Measurements from ENCODE around the gene KRT79. TPM values are rescaled to one million over a fixed set of nuclear protein-coding genes. Genes with fewer than 3 reads are reported as not detected.
"Not testable (repeated sequence)": the region's sequence is repeated elsewhere in the genome, so short reads cannot be mapped to it uniquely, and the experiment has no call there.

The KRT79 gene
- total RNA-seq, 1 donor from 2014 or later = not detected

DNA sequence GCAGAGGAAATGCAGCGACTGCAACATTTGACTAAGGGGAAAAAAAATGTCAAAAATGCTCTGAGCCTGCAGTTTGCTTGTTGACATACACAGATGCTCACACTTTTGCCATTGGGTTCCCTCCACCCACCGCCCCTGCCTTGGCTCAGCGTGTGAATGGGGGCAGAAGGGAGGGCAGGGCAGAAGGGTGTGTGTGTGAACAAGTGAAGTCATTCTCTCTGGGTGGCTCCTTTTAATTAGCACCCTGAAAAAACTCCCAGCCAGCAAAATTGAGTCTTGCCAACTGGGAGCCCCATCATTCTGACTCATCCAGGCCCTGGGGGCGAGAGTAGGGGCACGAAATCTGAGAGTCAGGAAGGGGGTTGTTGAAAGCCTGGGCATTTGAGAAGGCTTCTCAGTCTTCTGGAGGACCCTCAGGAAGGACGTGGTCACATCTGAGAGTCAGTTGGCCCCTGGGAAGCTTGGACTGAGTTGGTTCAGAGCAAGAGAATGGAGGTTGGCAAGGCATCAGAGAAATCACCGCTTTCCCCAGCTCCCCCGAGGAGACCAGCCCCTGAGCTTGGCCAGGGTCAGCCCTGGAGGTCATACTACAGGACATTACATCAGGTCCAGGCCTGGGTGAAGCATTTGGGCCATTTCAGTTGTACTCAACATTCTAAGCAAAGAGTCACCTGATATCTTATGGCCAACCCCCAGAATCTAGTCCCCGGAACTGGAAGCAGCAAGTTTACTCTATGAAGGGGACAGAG, 37.4 kb upstream of the KRT79 start:
- intact Hi-C loops (cut with micrococcal nuclease) = no loop called here
- Mint-ChIP-seq H3K27me3 (ENCODE audit: low read depth) (peaks cover 7% of the 10 kb centered on the region), H3K4me1 (ENCODE audit: low read depth) (peaks cover 18% of the 10 kb centered on the region), H3K27ac (no peak overlapping the region), H3K36me3 (ENCODE audit: low read depth) (no peaks in the 10 kb centered on the region), H3K4me3 (ENCODE audit: low read depth) (no peak overlapping the region), H3K9me3 (no peaks in the 10 kb centered on the region)
- DNase-seq (ENCODE audit: low spot score) = no peak

- no peak overlapping the region for H3K27ac Mint-ChIP-seq
- H3K36me3 Mint-ChIP-seq (ENCODE audit: low read depth) = no peaks in the 10 kb centered on the region
- no peak overlapping the region for H3K4me3 Mint-ChIP-seq (ENCODE audit: low read depth)
- peak; percentile 66 for DNase-seq (ENCODE audit: low spot score)
- peaks cover 18% of the 10 kb centered on the region for H3K4me1 Mint-ChIP-seq (ENCODE audit: low read depth)
- intact Hi-C loops (cut with micrococcal nuclease) = loop anchor here (1.0 kb wide), 1 partner anchor 287 kb away; no protein-coding TSS in a partner anchor
- peaks cover 7% of the 10 kb centered on the region for H3K27me3 Mint-ChIP-seq (ENCODE audit: low read depth)
- no peaks in the 10 kb centered on the region for H3K9me3 Mint-ChIP-seq
These were observed 36.5 kb upstream of the KRT79 start for GRCh38 chr12:52870361-52871290.

DNA sequence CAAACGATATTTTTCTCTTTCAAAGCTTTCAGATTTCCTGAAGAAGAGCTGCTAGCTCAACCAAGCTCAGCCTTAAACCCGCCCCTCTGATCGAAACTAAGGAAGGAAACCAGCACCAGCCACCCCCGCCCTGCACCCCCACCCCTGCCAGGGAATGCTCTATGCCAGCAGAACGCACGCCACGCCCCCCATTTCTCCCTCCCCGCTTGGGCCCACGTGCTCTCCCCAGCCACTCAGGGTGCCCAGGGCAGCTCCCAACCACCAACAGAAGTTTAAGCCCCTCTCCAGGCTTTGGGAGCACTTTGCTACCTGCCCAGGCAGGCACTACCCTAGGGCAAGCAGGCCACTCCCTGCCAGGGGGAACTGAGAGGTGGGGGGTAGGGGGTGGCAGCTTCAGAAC, 33.5 kb upstream of the KRT79 start:
- Mint-ChIP-seq H3K4me3 (ENCODE audit: low read depth) (no peak overlapping the region), H3K27ac (no peak overlapping the region), H3K36me3 (ENCODE audit: low read depth) (no peaks in the 10 kb centered on the region), H3K4me1 (ENCODE audit: low read depth) (peaks cover 6% of the 10 kb centered on the region), H3K27me3 (ENCODE audit: low read depth) (no peaks in the 10 kb centered on the region), H3K9me3 (no peaks in the 10 kb centered on the region)
- intact Hi-C loops (cut with micrococcal nuclease) = no loop called here
- no peak for DNase-seq (ENCODE audit: low spot score)

DNA sequence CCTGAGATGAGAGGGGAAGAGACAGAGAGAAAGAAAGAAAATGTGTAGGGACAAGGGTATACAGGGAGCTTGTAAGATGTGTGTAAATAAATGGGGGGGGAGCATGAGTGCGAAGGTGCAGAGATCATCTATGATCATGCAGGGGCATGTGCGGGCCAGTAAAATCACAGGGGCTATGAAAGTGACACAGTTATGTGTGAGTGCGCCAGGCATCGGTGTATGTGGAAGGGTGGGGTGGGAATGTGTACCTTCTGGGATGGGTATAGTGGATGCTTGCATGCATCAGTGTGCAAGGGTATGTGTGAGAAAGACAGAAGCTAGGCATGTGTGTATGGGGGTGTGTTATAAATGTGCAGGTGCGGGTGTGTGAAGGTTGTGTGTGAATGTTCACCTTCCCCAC, 33.0 kb upstream of the KRT79 start:
- intact Hi-C loops (cut with micrococcal nuclease) = no loop called here
- H3K27me3 Mint-ChIP-seq (ENCODE audit: low read depth) = no peaks in the 10 kb centered on the region
- peaks cover 6% of the 10 kb centered on the region for H3K4me1 Mint-ChIP-seq (ENCODE audit: low read depth)
- H3K27ac Mint-ChIP-seq = no peak overlapping the region
- H3K4me3 Mint-ChIP-seq (ENCODE audit: low read depth) = no peak overlapping the region
- no peaks in the 10 kb centered on the region for H3K36me3 Mint-ChIP-seq (ENCODE audit: low read depth)
- no peak for DNase-seq (ENCODE audit: low spot score)
- no peaks in the 10 kb centered on the region for H3K9me3 Mint-ChIP-seq

DNA sequence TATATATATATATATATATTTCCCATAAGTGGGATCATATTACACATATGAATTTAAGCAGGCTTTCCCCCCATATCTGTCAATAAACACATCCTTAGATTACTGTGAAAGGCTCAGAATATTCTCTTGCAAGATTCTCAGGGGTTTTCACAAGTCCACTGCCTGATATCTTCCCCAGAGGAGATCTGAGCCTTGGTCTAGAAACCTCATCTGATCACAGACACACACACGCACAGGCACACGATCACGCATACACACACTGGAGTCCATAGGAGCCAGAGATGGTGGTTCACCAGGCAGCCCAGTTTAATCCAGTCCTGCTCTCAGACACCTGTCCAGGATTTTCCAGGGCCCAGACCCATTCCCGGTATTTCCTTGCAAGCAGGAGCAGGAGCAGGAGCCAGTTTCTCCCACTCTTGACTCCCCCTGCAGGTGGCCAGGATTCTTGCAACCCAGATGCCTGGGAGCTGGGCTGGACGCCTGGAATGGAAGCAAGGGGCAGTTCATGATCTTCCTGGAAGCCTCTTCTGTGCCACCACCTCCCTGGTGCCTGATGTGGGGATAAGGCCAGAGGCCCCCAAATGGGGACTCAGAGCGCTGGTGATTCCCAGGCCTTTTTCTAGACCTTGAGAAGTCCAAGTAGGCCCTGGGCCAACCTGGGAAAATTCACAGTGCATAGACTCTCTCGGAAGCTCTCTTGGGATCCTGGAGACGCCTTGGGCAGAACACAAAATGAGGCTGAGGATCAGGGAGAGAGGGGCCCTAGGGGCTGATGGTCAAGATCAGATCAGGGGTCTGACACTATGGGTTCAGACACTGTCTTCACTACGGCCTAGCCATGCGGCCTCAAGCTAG, 31.2 kb upstream of the KRT79 start:
- intact Hi-C loops (cut with micrococcal nuclease) = no loop called here
- H3K9me3 Mint-ChIP-seq = no peaks in the 10 kb centered on the region
- no peaks in the 10 kb centered on the region for H3K36me3 Mint-ChIP-seq (ENCODE audit: low read depth)
- no peak for DNase-seq (ENCODE audit: low spot score)
- peaks cover 4% of the 10 kb centered on the region for H3K4me1 Mint-ChIP-seq (ENCODE audit: low read depth)
- H3K27me3 Mint-ChIP-seq (ENCODE audit: low read depth) = no peaks in the 10 kb centered on the region
- H3K4me3 Mint-ChIP-seq (ENCODE audit: low read depth) = no peak overlapping the region
- H3K27ac Mint-ChIP-seq = no peak overlapping the region

DNA sequence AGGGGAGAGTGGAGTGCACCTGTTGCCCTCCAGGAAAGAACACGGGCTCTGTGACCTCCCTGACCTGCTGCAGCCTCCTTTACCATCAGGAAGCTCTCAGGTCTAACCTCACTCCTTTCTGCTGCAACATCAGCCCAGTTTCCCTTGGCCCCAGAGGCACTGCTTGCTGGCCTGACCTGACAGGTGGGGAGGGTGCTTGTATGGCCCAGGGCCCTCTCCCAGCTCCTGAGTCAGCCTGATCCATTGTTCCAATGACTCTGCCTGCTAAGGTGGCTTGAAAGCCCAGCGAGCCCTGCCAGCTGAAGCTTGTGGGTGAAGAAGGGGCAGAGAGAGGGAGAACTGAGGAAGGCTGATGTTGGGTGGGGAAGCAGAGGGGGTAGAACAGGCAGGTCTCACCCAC, 27.9 kb upstream of the KRT79 start:
- Mint-ChIP-seq H3K9me3 (no peaks in the 10 kb centered on the region), H3K27me3 (ENCODE audit: low read depth) (no peaks in the 10 kb centered on the region), H3K27ac (no peak overlapping the region), H3K4me1 (ENCODE audit: low read depth) (peaks cover 1% of the 10 kb centered on the region), H3K4me3 (ENCODE audit: low read depth) (no peak overlapping the region), H3K36me3 (ENCODE audit: low read depth) (no peaks in the 10 kb centered on the region)
- intact Hi-C loops (cut with micrococcal nuclease) = no loop called here
- DNase-seq (ENCODE audit: low spot score) = no peak

GRCh38 chr12:52861511-52861910, 27.4 kb upstream of the KRT79 start:
- Mint-ChIP-seq H3K4me3 (ENCODE audit: low read depth) (no peak overlapping the region), H3K27me3 (ENCODE audit: low read depth) (no peaks in the 10 kb centered on the region), H3K36me3 (ENCODE audit: low read depth) (no peaks in the 10 kb centered on the region), H3K27ac (no peak overlapping the region), H3K4me1 (ENCODE audit: low read depth) (no peaks in the 10 kb centered on the region), H3K9me3 (no peaks in the 10 kb centered on the region)
- intact Hi-C loops (cut with micrococcal nuclease) = no loop called here
- no peak for DNase-seq (ENCODE audit: low spot score)

DNA sequence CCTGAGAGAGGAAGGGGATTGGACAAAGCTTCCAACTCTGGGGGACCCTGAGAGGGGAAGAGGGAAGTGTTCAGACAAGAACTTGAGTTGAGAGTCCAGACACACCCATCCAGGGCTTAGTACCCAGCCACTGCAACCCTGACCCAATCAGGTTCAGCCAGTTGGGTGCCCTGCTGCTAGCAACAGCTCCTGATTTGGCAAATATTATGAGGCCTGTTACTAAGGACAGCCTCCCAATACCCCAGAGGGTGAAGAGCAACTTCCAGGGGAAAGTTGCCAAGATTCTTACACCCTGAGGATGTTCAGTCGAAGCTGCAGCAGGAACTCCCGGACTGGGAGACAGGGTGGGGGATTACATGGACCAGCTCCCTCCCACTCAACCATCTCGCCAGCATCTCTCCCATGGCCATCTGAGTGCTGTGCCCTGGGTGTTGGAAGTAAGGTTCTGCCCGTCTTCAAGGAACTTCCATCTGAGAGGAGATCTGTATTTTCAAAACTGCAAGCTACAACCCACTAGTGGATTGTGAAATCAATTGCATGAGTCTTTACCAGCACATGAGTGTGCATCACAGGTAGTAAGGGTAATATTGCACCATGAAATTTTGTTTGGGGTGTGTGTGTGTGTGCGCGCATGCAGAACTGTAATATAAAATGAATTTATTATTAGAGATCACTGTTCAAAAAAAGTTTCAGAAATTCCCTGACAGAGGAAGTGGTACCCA, 26.2 kb upstream of the KRT79 start:
- intact Hi-C loops (cut with micrococcal nuclease) = no loop called here
- Mint-ChIP-seq H3K9me3 (no peaks in the 10 kb centered on the region), H3K27me3 (ENCODE audit: low read depth) (peaks cover 2% of the 10 kb centered on the region)

DNA sequence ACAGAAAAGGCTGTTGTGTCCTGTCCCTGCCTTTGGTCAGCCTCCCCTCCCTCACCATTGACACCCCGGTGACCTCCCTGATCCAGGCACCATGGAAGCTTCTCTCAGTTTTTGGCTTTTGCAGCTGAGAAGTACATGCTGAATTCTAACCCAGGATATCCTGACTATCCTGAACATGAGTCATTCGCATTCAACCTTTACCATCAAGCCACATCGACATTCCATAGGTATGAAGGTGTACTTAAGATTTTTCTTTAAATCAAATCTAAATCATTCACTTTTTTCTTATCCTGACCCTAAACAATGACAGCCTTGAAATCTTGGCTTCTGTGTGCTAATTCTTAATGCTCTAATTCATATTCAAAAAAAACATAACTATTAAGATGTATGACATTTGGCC, 23.4 kb upstream of the KRT79 start:
- H3K9me3 Mint-ChIP-seq = no peaks in the 10 kb centered on the region
- no peaks in the 10 kb centered on the region for H3K4me1 Mint-ChIP-seq (ENCODE audit: low read depth)
- DNase-seq (ENCODE audit: low spot score) = no peak
- H3K27ac Mint-ChIP-seq = no peak overlapping the region
- peaks cover 15% of the 10 kb centered on the region for H3K27me3 Mint-ChIP-seq (ENCODE audit: low read depth)
- intact Hi-C loops (cut with micrococcal nuclease) = no loop called here
- no peaks in the 10 kb centered on the region for H3K36me3 Mint-ChIP-seq (ENCODE audit: low read depth)
- no peak overlapping the region for H3K4me3 Mint-ChIP-seq (ENCODE audit: low read depth)

More for the DNA sequence above, 26.2 kb upstream of the KRT79 start:
- Mint-ChIP-seq H3K4me3 (ENCODE audit: low read depth) (no peak overlapping the region), H3K4me1 (ENCODE audit: low read depth) (no peaks in the 10 kb centered on the region), H3K27ac (no peak overlapping the region), H3K36me3 (ENCODE audit: low read depth) (no peaks in the 10 kb centered on the region)
- DNase-seq (ENCODE audit: low spot score) = no peak

DNA sequence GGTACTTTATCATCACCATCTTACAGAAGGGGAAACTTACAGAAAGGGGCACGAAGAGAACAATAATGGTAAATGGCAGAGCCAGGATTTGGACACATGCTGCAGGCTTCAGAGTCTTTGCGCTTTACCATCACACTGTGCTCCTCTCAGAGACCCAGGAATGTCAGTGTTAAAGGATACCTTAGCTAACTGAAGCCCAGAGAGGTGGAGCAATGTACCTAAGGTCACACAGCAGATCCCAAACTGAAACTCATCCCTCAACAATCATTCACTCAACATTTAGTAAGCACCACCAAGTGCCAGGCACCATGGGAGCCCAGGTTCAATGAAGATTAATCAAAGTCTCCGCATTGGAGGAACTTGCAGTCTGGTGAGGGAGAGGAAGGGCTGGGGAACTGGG, 22.7 kb upstream of the KRT79 start:
- intact Hi-C loops (cut with micrococcal nuclease) = no loop called here
- Mint-ChIP-seq H3K27me3 (ENCODE audit: low read depth) (peaks cover 19% of the 10 kb centered on the region), H3K36me3 (ENCODE audit: low read depth) (no peaks in the 10 kb centered on the region), H3K27ac (no peak overlapping the region), H3K4me3 (ENCODE audit: low read depth) (no peak overlapping the region), H3K4me1 (ENCODE audit: low read depth) (no peaks in the 10 kb centered on the region), H3K9me3 (no peaks in the 10 kb centered on the region)
- no peak for DNase-seq (ENCODE audit: low spot score)

DNA sequence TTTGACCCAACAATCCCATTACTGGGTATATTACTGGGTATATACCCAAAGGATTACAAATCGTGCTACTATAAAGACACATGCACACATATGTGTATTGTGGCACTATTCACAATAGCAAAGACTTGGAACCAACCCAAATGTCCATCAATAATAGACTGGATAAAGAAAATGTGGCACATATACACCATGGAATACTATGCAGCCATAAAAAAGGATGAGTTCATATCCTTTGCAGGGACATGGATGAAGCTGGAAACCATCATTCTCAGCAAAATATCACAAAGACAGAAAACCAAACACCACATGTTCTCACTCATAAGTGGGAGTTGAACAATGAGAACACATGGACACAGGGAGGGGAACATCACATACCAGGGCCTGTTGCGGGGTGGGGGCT, 22.0 kb upstream of the KRT79 start:
- H3K4me1 Mint-ChIP-seq (ENCODE audit: low read depth); H3K36me3 Mint-ChIP-seq (ENCODE audit: low read depth); H3K9me3 Mint-ChIP-seq; intact Hi-C loops (cut with micrococcal nuclease); H3K4me3 Mint-ChIP-seq (ENCODE audit: low read depth); H3K27ac Mint-ChIP-seq; DNase-seq (ENCODE audit: low spot score): not testable (repeated sequence)
- peaks cover 23% of the 10 kb centered on the region for H3K27me3 Mint-ChIP-seq (ENCODE audit: low read depth)

DNA sequence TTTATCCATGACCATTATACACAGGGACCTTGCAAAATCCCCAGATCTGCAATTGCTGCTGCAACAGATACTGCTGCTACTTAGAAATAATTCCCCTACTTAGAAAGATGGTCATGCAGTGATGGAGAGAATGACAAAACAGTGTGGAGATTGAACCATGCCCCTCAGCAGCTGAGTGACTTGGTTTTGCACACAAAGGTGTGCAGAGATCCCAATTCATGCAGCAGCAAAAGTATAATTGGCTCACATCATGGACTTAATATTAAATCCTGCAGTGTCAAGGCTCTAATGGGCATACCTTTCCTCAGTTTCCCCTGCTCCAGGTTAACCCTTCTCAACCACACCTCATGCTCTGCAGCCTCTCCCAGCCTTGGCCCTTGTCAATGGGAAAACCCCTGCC, 17.7 kb upstream of the KRT79 start:
- no peaks in the 10 kb centered on the region for H3K9me3 Mint-ChIP-seq
- DNase-seq (ENCODE audit: low spot score) = no peak
- intact Hi-C loops (cut with micrococcal nuclease) = no loop called here
- H3K36me3 Mint-ChIP-seq (ENCODE audit: low read depth) = no peaks in the 10 kb centered on the region
- H3K27ac Mint-ChIP-seq = no peak overlapping the region
- no peaks in the 10 kb centered on the region for H3K4me1 Mint-ChIP-seq (ENCODE audit: low read depth)
- peaks cover 26% of the 10 kb centered on the region for H3K27me3 Mint-ChIP-seq (ENCODE audit: low read depth)
- H3K4me3 Mint-ChIP-seq (ENCODE audit: low read depth) = no peak overlapping the region

All from activated T-helper 2 cell treated with anti-CD3 and anti-CD28 coated beads, Interferon-gamma antibody, Interleukin-2, Interleukin-4, amounts not matched to agents 10 μg/mL and 5 μg/mL and 100 μg/mL, durations not matched to agents 14 hours and 24 hours and 36 hours (primary cell).